ENCODE data around the gene TRNT1. TPM values are rescaled to one million over a fixed set of nuclear protein-coding genes. Genes with fewer than 3 reads are reported as not detected.

The TRNT1 gene
- total RNA-seq, 1 experiment from 2014 or later, result 24.6 TPM

GRCh38 chr3:3177861-3178497 lies 51.2 kb downstream of the TRNT1 start:
- no peak for DNase-seq (ENCODE audit: low spot score)

GRCh38 chr3:3178498-3179328 lies 52.0 kb downstream of the TRNT1 start:
- no peak for DNase-seq (ENCODE audit: low spot score)

- DNase-seq (ENCODE audit: low spot score), result peak; percentile 68
These were observed 52.8 kb downstream of the TRNT1 start, which contains the start of gene CRBN for GRCh38 chr3:3179407-3180094. Gene CRBN (minus strand): TSS chr3:3179691. CDS start chr3:3179687, 4 bp downstream.

GRCh38 chr3:3180456-3180855 lies 53.7 kb downstream of the TRNT1 start:
- DNase-seq (ENCODE audit: low spot score), result no peak

GRCh38 chr3:3184876-3185275 lies 58.1 kb downstream of the TRNT1 start:
- no peak for DNase-seq (ENCODE audit: low spot score)

- DNase-seq (ENCODE audit: low spot score), result no peak
These were observed 62.5 kb downstream of the TRNT1 start for GRCh38 chr3:3189102-3189727.

GRCh38 chr3:3189961-3190360 lies 63.2 kb downstream of the TRNT1 start:
- DNase-seq (ENCODE audit: low spot score), result no peak

- no peak for DNase-seq (ENCODE audit: low spot score)
These were observed 65.0 kb downstream of the TRNT1 start for GRCh38 chr3:3191675-3192285.

- DNase-seq (ENCODE audit: low spot score), result no peak
These were observed 65.5 kb downstream of the TRNT1 start for GRCh38 chr3:3192286-3192675.

GRCh38 chr3:3194861-3195260 lies 68.1 kb downstream of the TRNT1 start:
- DNase-seq (ENCODE audit: low spot score), result no peak

- peak; percentile 17 for DNase-seq (ENCODE audit: low spot score)
These were observed 69.6 kb downstream of the TRNT1 start for GRCh38 chr3:3196148-3196861.

Small RNA genes within 50 kb of the gene (small RNA-seq; reads per million reads assigned to genes)
- gene RF00416, result not detected

Other genes starting within 250 kb of the TRNT1 start
- not detected in 2 replicates for gene IL5RA, start 16.6 kb upstream of the TRNT1 start, total RNA-seq (2014; rRNA removed; shearing (Covaris generic))
- gene CRBN, start 52.8 kb downstream of the TRNT1 start, total RNA-seq (2014; rRNA removed; shearing (Covaris generic)), result 6.4 and 8.4 TPM in 2 replicates

All from HT-29 (cell line).